H9 (cell line): ENCODE results near the gene IGSF3. TPM values are rescaled to one million over a fixed set of nuclear protein-coding genes. Genes with fewer than 3 reads are reported as not detected.

Source experiments
- DNase-seq: peaks from one replicate; pipeline ENCODE4 v3.0.0-alpha.2; 2017
- H2AFZ ChIP-seq: one replicate; pipeline ENCODE4 v1.6.1; 2013; ENCODE audit warnings: mild to moderate bottlenecking, low read length, control low read depth, moderate library complexity
- H2AK5ac ChIP-seq: 2 replicates; pipeline ENCODE4 v1.6.1; 2013; ENCODE audit warnings: low read length, control low read depth, mixed read lengths; ENCODE audit not compliant: insufficient read length
- H2BK120ac ChIP-seq: one replicate; pipeline ENCODE4 v1.6.1; 2013; ENCODE audit warnings: low read depth, mild to moderate bottlenecking, low read length, control low read depth, inconsistent platforms; ENCODE audit not compliant: poor library complexity, severe bottlenecking
- H2BK12ac ChIP-seq: 2 replicates; pipeline ENCODE4 v1.6.1; 2013; ENCODE audit warnings: low read length, control low read depth, mixed read lengths, low read depth; ENCODE audit not compliant: insufficient read length
- H2BK15ac ChIP-seq: 2 replicates; pipeline ENCODE4 v1.6.1; 2013; ENCODE audit warnings: low read depth, low read length, control low read depth
- H2BK20ac ChIP-seq: one replicate; pipeline ENCODE4 v1.6.1; 2013; ENCODE audit warnings: low read depth, mild to moderate bottlenecking, low read length, control low read depth, inconsistent platforms; ENCODE audit not compliant: poor library complexity, severe bottlenecking
- H2BK5ac ChIP-seq: 2 replicates; pipeline ENCODE4 v1.6.1; 2013; ENCODE audit warnings: low read length, control low read depth, mixed read lengths; ENCODE audit not compliant: insufficient read length
- H3K14ac ChIP-seq: 2 replicates; pipeline ENCODE4 v1.6.1; 2013; ENCODE audit warnings: low read length, control low read depth; ENCODE audit not compliant: insufficient read depth
- H3K18ac ChIP-seq: 2 replicates; pipeline ENCODE4 v1.6.1; 2013; ENCODE audit warnings: low read depth, mild to moderate bottlenecking, mixed read lengths, low read length, control low read depth; ENCODE audit not compliant: insufficient read length
- H3K23ac ChIP-seq: 2 replicates; pipeline ENCODE4 v1.6.1; 2013; ENCODE audit warnings: low read length, control low read depth, mixed read lengths, low read depth; ENCODE audit not compliant: insufficient read length
- H3K23me2 ChIP-seq: 2 replicates; pipeline ENCODE4 v1.6.1; 2013; ENCODE audit warnings: low read depth, mild to moderate bottlenecking, mixed read lengths, low read length, control low read depth; ENCODE audit not compliant: insufficient read length, poor library complexity, severe bottlenecking
- H3K27ac ChIP-seq: 2 replicates; pipeline ENCODE4 v1.5.1; 2013; ENCODE audit warnings: low read length, control low read depth, mixed read lengths, low read depth; ENCODE audit not compliant: insufficient read length
- H3K27me3 ChIP-seq: 2 replicates; pipeline ENCODE4 v1.6.1; 2013; ENCODE audit warnings: low read length, control low read depth, inconsistent platforms; ENCODE audit not compliant: insufficient read depth
- H3K4ac ChIP-seq: 2 replicates; pipeline ENCODE4 v1.6.1; 2013; ENCODE audit warnings: low read depth, mild to moderate bottlenecking, control low read depth, inconsistent platforms, low read length, moderate library complexity
- H3K4me1 ChIP-seq: 2 replicates; pipeline ENCODE4 v1.6.1; 2013; ENCODE audit warnings: low read length, control low read depth, inconsistent platforms; ENCODE audit not compliant: insufficient read depth
- H3K4me2 ChIP-seq: 2 replicates; pipeline ENCODE4 v1.6.1; 2013; ENCODE audit warnings: low read length, control low read depth, mixed read lengths; ENCODE audit not compliant: insufficient read length, insufficient read depth
- H3K56ac ChIP-seq: 2 replicates; pipeline ENCODE4 v1.6.1; 2013; ENCODE audit warnings: low read depth, mild to moderate bottlenecking, mixed read lengths, low read length, control low read depth; ENCODE audit not compliant: insufficient read length
- H3K79me1 ChIP-seq: 2 replicates; pipeline ENCODE4 v1.6.1; 2013; ENCODE audit warnings: low read depth, mild to moderate bottlenecking, moderate library complexity, low read length, control low read depth, inconsistent platforms; ENCODE audit not compliant: insufficient read depth, poor library complexity, severe bottlenecking
- H3K79me2 ChIP-seq: 2 replicates; pipeline ENCODE4 v1.6.1; 2013; ENCODE audit warnings: low read length, control low read depth, inconsistent platforms; ENCODE audit not compliant: insufficient read depth
- H3K9ac ChIP-seq: 2 replicates; pipeline ENCODE4 v1.6.1; 2013; ENCODE audit warnings: low read length, control low read depth, mixed read lengths; ENCODE audit not compliant: insufficient read length; ENCODE audit errors: extremely low read depth
- H3K9me3 ChIP-seq: one replicate; pipeline ENCODE4 v1.6.1; 2013; ENCODE audit warnings: low read depth, low read length, inconsistent platforms; ENCODE audit not compliant: control insufficient read depth
- H3T11ph ChIP-seq: one replicate; pipeline ENCODE4 v1.6.1; 2013; ENCODE audit warnings: mild to moderate bottlenecking, low read length, control low read depth, inconsistent platforms
- H4K20me1 ChIP-seq: one replicate; pipeline ENCODE4 v1.6.1; 2013; ENCODE audit not compliant: control insufficient read depth, insufficient read length, insufficient read depth
- H4K5ac ChIP-seq: 2 replicates; pipeline ENCODE4 v1.6.1; 2013; ENCODE audit warnings: low read depth, mild to moderate bottlenecking, mixed read lengths, low read length, control low read depth; ENCODE audit not compliant: insufficient read length
- H4K8ac ChIP-seq: replicated peaks from 2 replicates; pipeline ENCODE4 v1.6.1; 2013; ENCODE audit warnings: low read length, control low read depth, mixed read lengths, low read depth; ENCODE audit not compliant: insufficient read length
- H4K91ac ChIP-seq: 2 replicates; pipeline ENCODE4 v1.6.1; 2013; ENCODE audit warnings: low read depth, mild to moderate bottlenecking, moderate library complexity, mixed read lengths, low read length, control low read depth; ENCODE audit not compliant: insufficient read length
- H3K27ac Mint-ChIP-seq, 3 experiments: 2 replicates in 2 of 3; 3 replicates in 1 of 3; pipeline ENCODE4 v1.8.0; 2020 to 2021; ENCODE audit warnings: mixed read lengths in 3 of 3, mild to moderate bottlenecking in 1 of 3, moderate library complexity in 1 of 3
- H3K27me3 Mint-ChIP-seq: 2 replicates; pipeline ENCODE4 v1.8.0; 2021; ENCODE audit warnings: low read depth, mild to moderate bottlenecking, moderate library complexity, mixed read lengths
- H3K36me3 Mint-ChIP-seq, 3 experiments: 2 replicates in 2 of 3; 3 replicates in 1 of 3; pipeline ENCODE4 v1.8.0; 2020 to 2021; ENCODE audit warnings: low read depth in 3 of 3, mixed read lengths in 3 of 3; ENCODE audit not compliant: insufficient read depth in 1 of 3
- H3K4me1 Mint-ChIP-seq, 2 experiments: 2 replicates each; pipeline ENCODE4 v1.8.0; 2020; ENCODE audit warnings: mixed read lengths in 2 of 2
- H3K4me3 Mint-ChIP-seq, 2 experiments: 2 replicates in 1 of 2; 3 replicates in 1 of 2; pipeline ENCODE4 v1.8.0; 2020 to 2021; ENCODE audit warnings: mild to moderate bottlenecking in 2 of 2, mixed read lengths in 2 of 2, moderate library complexity in 1 of 2
- H3K9me3 Mint-ChIP-seq, 2 experiments: 2 replicates in 1 of 2; 3 replicates in 1 of 2; pipeline ENCODE4 v1.8.0; 2020; ENCODE audit warnings: mild to moderate bottlenecking in 2 of 2, mixed read lengths in 2 of 2, moderate library complexity in 1 of 2
- CTCF ChIP-seq: fragments of 200-600 bp; sonication (generic); conservative IDR thresholded peaks from 3 replicates; pipeline ENCODE4 v1.8.0; 2021; ENCODE audit warnings: antibody characterized with exemption, mild to moderate bottlenecking
- WGBS: extraction: QIAGEN DNeasy Blood & Tissue Kit; methylation state at CpG from one replicate; pipeline ENCODE4 v1.1.7; 2013; ENCODE audit warnings: missing lambda C conversion rate, low lambda C conversion rate, mixed read lengths; ENCODE audit not compliant: insufficient read length; ENCODE audit errors: extremely low coverage; 5-methylcytosine and 5-hydroxymethylcytosine counted together
- total RNA-seq: library from RNA; stranded (reverse); gene quantifications from 2 replicates; pipeline ENCODE4 v1.2.1, GENCODE V29; 2021

The IGSF3 gene
- total RNA-seq, 1 experiment from 2014 or later: 19.1 TPM

- Histone ChIP-seq H3K23me2 (no peaks in the 10 kb centered on the region), H3K27me3 (no peaks in the 10 kb centered on the region), H3K9ac (no peak overlapping the region), H3K4me2 (no peak overlapping the region), H4K8ac (no peak overlapping the region), H4K20me1 (no peaks in the 10 kb centered on the region), H3K27ac (no peak overlapping the region), H3K79me2 (no peaks in the 10 kb centered on the region), H3K14ac (no peak overlapping the region), H4K5ac (no peak overlapping the region), H2BK20ac (no peak overlapping the region), H2BK12ac (no peak overlapping the region), H2BK120ac (no peak overlapping the region), H2AK5ac (no peak overlapping the region), H2BK5ac (no peak overlapping the region), H3K9me3 (no peaks in the 10 kb centered on the region), H3K18ac (no peak overlapping the region), H3K56ac (no peak overlapping the region), H3K23ac (no peak overlapping the region), H4K91ac (no peak overlapping the region), H2AFZ (no peak overlapping the region), H2BK15ac (no peak overlapping the region), H3T11ph (no peak overlapping the region), H3K4me1 (no peaks in the 10 kb centered on the region), H3K79me1 (no peaks in the 10 kb centered on the region), H3K4ac (no peak overlapping the region)
- peaks cover 0 to 3% of the 10 kb centered on the region in 2 experiments; a peak in 1 of 4 replicates for H3K4me1 Mint-ChIP-seq
- H3K4me3 Mint-ChIP-seq: no peak overlapping the region
- no peaks in the 10 kb centered on the region; a peak in 1 of 5 replicates for H3K9me3 Mint-ChIP-seq
- DNase-seq: no peak
- H3K27me3 Mint-ChIP-seq: peaks cover 13% of the 10 kb centered on the region
- H3K27ac Mint-ChIP-seq: no peak overlapping the region
- H3K36me3 Mint-ChIP-seq: peaks cover 12 to 22% (median 19%) of the 10 kb centered on the region in 3 experiments; a peak in 6 of 7 replicates
- no CpG with 5 or more reads among the region's 1 CpG for WGBS
- TF ChIP-seq CTCF: no peak
Measured at GRCh38 chr1:116537898-116538297, 129.6 kb downstream of the IGSF3 start.
